Left renal cortex interstitium (tissue), 4 donors: ENCODE results near the gene DMRT3. TPM values are rescaled to one million over a fixed set of nuclear protein-coding genes. Genes with fewer than 3 reads are reported as not detected.
"Not testable (repeated sequence)": the region's sequence is repeated elsewhere in the genome, so short reads cannot be mapped to it uniquely, and the experiment has no call there.

Source experiments
- DNase-seq, 4 donors: peaks; one replicate each; pipeline ENCODE4 v3.0.0-alpha.2; 2013; ENCODE audit warnings: low read depth in 4 of 4, low spot score in 2 of 4, missing footprints in 1 of 4
- polyA plus RNA-seq, 4 donors: library from polyadenylated mRNA; unstranded; fragments of 120-200 nt; gene quantifications; one replicate each; pipeline ENCODE4 v1.2.1, GENCODE V29; 2013; ENCODE audit not compliant: insufficient read length in 4 of 4

DMRT3 gene
- polyA plus RNA-seq, 4 donors = 1.6 to 1.9 (median 1.7) TPM

DNA sequence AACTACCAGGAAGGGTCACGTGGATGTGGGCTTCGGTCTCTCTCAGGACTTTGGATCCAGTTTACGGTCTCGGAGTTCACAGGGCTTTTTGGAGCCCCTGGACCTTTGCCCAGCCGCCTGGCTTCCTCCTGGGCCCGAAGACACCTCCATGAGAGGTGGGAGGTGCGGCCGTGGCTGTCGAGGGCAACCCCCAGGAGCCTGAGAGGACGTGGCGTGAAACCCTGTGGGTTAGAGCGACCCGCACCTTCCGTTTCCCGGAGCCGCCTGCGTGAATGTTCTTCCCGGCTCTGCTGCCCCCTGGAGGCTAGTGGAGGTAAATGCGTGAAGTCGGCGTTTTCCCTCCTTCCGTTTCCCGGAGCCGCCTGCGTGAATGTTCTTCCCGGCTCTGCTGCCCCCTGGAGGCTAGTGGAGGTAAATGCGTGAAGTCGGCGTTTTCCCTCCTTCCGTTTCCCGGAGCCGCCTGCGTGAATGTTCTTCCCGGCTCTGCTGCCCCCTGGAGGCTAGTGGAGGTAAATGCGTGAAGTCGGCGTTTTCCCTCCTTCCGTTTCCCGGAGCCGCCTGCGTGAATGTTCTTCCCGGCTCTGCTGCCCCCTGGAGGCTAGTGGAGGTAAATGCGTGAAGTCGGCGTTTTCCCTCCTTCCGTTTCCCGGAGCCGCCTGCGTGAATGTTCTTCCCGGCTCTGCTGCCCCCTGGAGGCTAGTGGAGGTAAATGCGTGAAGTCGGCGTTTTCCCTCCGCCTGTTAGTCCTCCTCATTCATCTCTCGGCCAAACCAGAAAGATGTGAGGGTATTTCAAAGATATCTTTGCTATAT, 22.1 kb downstream of the DMRT3 start:
- DNase-seq = not testable (repeated sequence)

DNA sequence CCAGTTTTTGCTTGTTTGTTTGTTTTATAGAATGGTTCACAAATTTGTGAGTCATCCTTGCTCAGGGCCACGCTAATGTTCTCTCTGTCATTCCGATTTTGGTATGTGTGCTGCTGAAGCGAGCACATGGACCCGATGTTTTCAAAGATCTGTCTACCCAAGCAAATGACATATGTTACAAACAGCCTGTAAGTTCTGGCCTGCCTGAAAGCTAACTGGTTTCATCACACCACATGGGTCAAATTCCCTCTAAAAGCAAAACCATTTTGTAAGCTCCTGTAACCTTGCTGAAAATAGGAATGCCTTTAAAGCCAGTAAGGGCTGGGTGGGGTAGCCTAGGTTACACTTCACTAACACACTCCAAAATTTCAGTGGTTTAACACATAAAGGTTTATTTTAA, 25.4 kb downstream of the DMRT3 start:
- DNase-seq = no peak

DNA sequence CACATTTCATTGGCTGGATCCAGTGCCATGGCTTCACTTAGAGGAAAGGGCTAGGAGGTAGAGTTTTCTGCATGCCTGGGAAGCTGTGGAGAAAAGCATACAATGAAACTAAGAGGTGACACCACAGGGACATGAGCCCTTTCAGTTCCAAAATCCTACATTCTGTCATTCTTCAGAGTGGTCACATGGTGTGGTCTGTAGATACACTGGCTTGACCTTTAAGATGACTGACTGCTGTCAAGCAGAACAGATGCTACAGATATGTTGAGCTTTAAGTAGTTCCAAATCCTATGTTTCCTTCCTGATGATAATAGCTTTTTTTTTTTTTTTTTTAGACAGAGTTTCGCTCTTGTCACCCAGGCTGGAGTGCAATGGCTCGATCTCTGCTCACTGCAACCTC, 26.2 kb downstream of the DMRT3 start:
- no peak for DNase-seq

DNA sequence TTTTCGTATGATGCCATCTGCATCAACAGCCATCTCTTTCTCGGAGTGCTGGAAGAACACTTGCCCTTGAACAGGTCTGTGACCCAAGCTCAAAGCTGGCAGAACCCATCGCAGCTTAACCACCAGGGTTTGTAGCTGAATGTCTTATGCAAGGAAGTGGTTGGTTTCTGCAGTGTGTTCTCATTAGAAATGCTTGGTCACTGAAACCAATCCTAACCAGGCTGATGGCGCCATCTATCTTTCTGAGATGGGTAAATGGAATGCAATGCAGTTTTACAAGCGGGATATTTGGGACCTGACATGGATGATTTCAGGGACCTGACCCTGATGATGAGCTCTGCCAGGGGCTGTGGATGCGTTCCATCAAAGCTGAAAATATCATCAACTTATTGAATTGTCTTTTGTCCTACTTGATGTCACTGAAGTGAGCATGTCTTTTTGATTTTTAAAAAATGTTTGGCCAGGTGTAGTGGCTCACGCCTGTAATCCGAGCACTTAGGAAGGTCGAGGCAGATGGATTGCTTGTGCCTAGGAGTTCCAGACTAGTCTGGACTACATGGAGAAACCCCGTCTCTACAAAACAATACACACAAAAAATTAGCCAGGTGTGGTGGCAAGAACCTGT, 28.7 kb downstream of the DMRT3 start:
- DNase-seq = peak in 1 of 4 donors; percentile 40

DNA sequence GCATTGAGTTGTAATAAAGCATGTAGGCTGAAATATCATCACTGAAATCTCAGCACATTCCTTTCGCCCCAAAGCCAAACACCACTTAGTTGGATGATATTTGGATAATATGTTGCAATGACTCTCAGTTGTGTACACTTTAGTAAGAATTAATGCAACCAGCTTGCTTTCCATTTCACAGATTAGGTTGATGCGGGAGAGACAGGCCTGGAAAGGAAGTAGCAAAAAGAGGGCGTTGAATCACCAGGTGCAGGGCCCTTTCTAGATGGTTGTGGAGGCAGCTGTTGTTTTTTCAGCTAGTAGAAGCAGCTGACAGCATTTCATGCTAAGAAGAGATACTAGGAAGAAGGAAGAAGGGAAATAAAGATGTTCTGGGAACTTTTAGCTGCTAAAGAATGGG, 30.9 kb downstream of the DMRT3 start:
- DNase-seq = no peak

DNA sequence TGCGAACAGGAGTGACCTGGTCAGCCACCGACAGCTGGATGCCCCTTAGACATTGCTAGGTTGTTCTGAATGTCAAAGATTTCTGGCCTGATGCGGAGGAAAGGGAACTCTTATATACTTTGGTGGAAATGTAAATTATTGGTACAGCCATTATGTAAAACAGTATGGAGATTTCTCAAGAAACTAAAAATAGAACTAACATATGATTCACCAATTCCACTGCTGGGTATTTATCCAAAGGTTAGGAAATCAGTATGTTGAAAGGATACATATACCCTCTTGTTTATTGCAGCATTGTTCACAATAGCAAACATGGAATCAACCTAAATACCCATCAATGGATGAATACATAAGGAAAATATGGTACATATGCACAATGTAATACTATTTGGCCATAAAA, 31.8 kb downstream of the DMRT3 start:
- no peak for DNase-seq

DNA sequence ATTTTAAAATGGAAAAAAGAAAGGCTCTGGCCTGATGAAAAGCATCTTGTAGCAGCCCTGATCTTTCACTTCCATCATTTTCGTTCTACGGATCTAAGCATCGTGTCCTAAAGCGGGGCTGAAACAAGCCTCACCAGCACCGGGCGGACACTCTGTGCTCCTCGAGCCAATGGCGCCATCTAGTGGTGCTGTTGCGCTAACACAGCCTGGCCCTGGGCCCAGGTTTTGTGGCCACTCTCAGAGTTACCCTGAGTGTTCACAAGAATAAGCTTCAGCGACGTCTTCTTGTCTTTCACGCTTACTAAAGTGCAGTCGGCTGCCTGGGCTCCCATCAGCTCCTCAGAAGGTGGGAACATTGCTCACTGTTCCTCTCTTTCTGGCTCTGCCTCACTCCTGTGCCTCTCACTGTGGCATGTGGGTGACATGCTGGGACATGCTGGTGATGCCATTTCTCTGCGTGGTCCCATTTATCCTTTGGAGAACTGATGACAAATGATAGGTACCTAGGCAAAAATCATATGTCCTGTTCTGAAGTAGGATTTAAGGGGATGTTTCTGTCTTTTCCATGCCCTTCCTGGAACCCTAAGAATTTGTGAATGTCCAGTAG, 32.7 kb downstream of the DMRT3 start:
- peak in 3 of 4 donors; percentile 48 to 63 (median 51) for DNase-seq

DNA sequence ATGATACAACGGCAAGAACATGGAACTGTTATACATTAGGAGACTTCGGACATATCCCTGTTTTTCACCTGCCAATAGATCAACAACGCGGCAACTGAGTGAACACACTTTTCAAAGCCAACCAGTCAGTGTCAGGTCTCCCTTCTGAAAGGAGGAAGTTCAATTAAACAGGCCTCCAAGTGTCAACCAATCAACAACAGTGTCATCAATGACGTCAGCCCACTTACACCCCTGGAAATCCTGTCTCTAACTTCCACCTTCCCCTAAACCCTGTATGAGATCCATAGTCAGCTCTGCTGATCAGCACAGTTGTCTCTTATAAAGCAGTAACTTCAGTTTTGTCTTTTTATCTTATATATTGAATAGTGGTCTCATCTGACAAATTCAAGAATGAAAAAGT, 36.6 kb downstream of the DMRT3 start:
- DNase-seq = no peak

DNA sequence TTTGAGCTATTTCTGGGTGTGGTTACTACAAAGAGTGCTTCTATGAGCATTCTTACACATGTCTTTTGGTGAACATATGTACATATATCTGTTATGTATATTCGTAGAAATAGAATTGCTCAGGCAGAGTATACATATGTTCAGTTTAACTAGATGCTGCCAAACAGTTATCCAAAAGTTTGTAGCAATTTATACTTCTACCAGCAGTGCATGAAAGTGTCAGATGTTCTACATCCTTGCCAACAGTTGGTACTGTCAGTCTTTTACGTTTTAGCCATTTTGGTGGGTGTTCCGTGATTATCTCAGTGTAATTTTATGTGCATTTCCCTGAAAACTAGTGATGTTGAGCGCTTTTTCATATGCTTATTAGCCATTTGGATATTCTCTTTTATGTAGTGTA, 37.8 kb downstream of the DMRT3 start:
- DNase-seq = no peak

DNA sequence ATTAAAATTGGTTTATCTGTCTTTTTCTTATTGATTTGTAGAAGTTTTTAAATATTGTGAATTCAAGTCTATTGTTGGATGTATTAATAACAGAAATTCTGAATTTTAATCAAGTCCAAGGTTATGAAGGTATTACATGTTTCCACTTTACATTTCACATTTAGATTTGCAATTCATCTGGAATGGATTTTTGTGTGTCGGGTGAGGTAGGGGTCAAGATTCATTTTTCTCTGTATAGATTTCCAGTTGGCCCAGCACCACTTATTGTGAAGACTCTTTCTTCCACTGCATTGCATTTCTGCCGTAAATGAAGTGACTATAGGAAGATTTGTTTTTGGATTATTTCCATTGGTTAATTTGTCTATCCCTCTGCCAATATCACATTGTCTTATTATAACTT, 38.2 kb downstream of the DMRT3 start:
- no peak for DNase-seq

DNA sequence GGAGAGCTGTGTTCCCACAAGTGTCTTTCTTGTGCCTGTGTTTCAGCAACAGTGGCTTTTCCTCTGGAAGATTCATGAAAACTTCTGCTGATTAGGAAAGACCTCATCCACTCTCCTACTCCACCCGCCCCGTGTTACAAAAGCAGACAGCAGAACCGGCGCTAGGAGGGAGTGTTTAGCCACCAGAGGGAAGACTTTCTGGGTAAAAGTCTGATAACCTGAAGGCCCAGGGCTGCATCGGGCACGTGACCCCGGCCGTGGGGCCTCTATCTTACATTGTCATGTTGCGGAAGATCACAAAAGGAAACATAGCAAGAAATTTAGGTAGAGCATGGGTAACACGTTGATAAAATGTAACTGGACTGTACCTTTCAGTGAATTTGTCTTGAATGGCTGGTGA, 41.7 kb downstream of the DMRT3 start:
- DNase-seq = no peak

DNA sequence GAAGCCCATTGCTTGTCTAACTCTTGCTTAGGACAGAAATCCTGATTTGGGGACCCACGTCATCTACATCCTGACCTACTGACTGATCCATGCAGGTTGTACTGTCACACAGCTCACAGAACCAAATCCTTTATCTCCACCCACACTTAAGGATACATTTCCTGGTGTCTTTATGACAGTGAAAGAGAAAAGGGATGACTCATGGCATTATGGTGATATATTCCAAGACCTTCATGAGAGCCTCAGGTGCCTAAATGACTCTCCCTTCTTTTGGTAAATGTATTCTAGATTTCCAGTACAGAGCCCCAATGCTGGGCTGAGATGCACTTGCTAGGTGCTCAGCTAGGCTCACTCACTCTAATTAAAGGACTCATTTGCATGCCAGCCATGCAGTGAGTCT, 47.7 kb downstream of the DMRT3 start:
- DNase-seq = no peak

DNA sequence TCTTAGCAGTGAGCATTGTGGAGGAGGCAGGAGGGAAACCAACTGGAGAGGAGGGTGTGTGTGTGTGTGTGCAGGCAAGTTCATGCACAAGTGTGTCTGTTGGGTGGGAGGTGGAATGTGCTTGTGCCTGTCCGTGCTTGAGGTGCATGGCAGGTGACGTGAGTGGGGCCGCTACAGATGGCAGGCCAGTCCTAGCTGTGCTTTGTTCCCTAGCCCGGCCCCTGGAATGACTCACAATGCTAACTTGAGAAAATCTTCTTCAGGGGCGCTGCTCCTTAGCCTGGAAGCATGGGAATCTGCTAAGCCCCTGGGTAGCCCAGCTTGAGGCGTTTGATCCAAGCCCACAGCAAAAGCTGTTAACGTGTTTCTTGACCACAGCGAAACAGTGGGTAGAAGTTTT, 48.7 kb downstream of the DMRT3 start:
- no peak for DNase-seq

DNA sequence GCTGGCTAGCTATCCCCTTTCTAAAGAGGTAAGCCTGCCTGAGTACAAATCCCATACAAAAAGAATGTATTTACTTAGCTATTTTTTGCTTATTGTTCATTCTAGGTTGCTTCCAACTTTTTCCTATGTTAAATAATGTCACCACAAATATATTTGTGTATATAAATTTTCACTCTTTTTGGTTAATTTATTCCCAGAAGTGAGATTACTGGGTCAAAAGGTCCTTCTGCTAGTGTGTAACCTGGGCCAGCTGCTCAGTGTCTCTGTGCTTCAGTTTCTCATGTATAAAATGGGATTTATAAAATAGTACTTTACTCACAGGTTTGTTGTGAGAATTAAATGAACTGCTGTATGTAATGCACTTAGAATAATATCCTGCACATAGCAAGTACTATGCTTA, 49.8 kb downstream of the DMRT3 start:
- DNase-seq = no peak

DNA sequence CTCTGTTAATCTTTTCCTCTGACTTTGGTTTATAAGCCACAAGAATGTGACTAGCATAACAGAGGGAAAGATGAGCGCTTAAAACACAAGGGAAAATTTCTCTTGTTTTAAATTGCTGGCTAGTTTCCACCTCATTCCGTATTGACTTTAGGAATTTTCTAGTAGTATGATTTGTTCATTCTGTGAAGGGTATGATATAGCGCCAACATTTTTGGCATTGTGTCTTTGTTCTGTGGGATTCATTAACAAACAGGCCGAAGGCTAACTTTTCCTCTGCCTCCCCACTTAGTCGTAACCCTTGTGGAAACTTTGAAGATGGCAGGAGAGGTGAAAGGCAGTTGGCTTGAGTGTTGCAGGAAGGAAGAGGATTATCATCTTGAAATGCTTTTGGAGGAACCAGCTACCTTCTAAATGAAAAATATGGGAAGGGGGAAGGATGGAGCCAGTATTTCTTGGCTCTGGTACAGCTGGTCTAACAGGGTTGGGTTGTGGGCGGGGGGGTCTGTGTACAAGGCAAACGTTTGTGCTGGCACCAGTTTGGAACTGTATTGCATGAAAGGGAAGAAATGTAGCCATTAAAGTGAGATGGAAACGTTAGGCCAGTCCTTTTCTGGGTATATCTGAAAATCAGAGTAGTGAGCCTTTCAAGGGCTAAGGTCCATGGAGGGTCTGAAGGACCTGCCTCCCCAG, 52.2 kb downstream of the DMRT3 start:
- DNase-seq = no peak

DNA sequence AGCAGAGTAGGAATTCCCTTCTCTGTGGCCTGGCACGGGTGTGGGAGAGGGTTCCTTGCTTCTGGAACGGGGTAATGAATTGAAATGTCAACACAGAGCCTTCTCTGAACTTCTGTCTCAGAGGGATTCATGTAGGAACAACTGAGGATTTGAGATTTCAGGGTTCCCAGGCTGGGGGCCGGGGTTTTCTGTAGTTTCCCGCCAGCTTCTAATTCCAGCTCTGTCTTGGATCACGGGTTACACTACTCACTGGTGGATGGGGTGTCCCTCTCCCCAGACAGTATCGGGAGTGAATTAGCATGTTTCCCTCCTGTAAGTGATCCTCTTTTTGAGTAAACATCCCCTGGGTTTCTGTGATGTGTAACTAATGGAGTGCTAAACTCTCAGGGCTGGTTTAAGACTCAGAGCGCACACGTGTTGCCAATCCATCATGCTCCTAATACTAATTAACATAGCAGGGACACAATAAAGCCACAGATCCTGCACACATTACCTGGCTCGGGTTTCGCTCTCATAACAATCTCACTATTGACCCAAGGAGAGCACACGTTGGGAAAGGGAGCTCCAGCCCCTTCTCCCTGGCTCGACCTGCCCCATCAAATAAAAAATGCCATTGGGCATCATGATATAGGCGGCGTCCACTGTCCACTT, 55.6 kb downstream of the DMRT3 start:
- DNase-seq = no peak

DNA sequence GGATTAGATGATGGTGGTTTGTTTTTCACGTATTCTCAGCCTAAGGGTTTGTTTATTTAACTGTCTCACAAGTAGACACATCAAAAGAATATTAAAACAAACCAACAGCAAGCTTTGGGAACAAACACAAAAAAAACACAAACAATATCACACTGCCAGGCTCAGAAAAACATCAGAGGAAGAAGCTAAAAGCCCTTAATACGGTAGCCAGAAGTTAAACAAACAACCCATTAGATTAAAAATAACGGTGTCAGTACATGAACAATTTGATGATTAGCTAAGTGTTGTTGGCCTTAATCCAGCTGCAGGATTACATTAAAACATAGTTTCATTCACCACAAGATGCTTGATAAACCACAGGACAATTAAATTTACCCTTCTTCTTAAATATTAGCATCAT, 57.8 kb downstream of the DMRT3 start:
- DNase-seq = no peak

DNA sequence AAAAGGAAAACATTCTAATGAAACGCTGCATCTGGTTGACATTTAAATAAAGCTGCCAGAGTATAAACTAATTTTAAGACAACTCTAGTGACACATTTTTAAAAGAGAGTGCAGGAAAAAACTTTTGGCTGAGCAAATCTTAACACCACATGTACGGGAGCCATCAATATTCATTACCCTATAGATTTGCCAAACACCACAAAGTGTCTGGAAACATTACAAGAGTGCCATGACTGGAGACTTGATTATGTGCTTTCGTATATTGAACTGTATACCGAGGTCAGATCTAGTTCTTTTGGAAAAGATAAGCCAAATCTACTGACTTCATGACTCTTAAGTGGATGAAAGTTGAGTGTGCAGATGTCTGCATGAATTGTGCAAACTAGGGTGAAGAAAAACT, 63.1 kb downstream of the DMRT3 start:
- DNase-seq = no peak
